ENCODE results near the gene EGR4. TPM values are rescaled to one million over a fixed set of nuclear protein-coding genes. Genes with fewer than 3 reads are reported as not detected.
A peak's percentile ranks its signal among the peaks of the same experiment; 100 is the strongest.

EGR4 gene
- total RNA-seq (not detected), polyA plus RNA-seq (under 1 TPM in 2 of 3 donors, not detected in 1; 0.05 to 0.31 TPM)
- long read RNA-seq, donor 1: 0 reads
- long read RNA-seq, donor 2: 0 reads
- long read RNA-seq, donor 3: 0 reads
- long read RNA-seq, donor 4: 0 reads
- long read RNA-seq, donor 5: 0 reads
- long read RNA-seq, donor 6: 0 reads
- long read RNA-seq, donor 7: 0 reads
- long read RNA-seq, donor 8: 0 reads
- long read RNA-seq, donor 9: 0 reads
- long read RNA-seq, donor 10: 0 reads

- Histone ChIP-seq H3K4me3 (peak within 1 kb of the TSS; percentile 41 to 60 (median 46)), H3K27me3 (peaks cover 25 to 93% (median 66%) of the 10 kb centered on the region in 3 donors), H3K36me3 (no peaks in the 10 kb centered on the region), H3K9me3 (peaks cover 0 to 6% (median 2%) of the 10 kb centered on the region in 4 donors), H3K4me1 (peaks cover 19 to 31% (median 28%) of the 10 kb centered on the region in 4 donors), H3K27ac (no peak within 1 kb of the TSS)
- intact Hi-C loops (cut with DNase I; ENCODE audit: low total_unique reads): no loop called here
- DNase-seq: peak; percentile 57 to 89
- WGBS, 5 donors: 1 to 7% (median 3%) methylated on average over 10 to 45 of the region's 45 CpGs
- no peak for TF ChIP-seq EP300 (IDR thresholded peaks at IDR 0.05)
Measured at GRCh38 chr2:73293534-73294171, at the start of gene EGR4. Gene EGR4, minus strand, starts transcription at chr2:73293548. Its CDS starts 231 bp downstream, at chr2:73293317.

- H3K4me3 ChIP-seq: no peak overlapping the region
- H3K36me3 ChIP-seq: no peaks in the 10 kb centered on the region
- H3K9me3 ChIP-seq: peaks cover 0 to under 1% (median 0%) of the 10 kb centered on the region in 4 donors
- intact Hi-C loops (cut with DNase I; ENCODE audit: low total_unique reads): no loop called here
- H3K27me3 ChIP-seq: no peaks in the 10 kb centered on the region
- no peaks in the 10 kb centered on the region for H3K4me1 ChIP-seq
- DNase-seq: no peak
- TF ChIP-seq POLR2AphosphoS5 (IDR thresholded peaks at IDR 0.05): no peak
- no peak for TF ChIP-seq POLR2A (IDR thresholded peaks at IDR 0.05)
- no peak for TF ChIP-seq EP300 (IDR thresholded peaks at IDR 0.05)
- TF ChIP-seq CTCF (IDR thresholded peaks at IDR 0.05): no peak
- WGBS, 5 donors: 61 to 71% (median 69%) methylated on average over 3 of the region's 3 CpGs
- H3K27ac ChIP-seq: no peak overlapping the region
Measured at GRCh38 chr2:73341039-73341438, 47.7 kb upstream of the EGR4 start.

- H3K27ac ChIP-seq: no peak overlapping the region
- no peak overlapping the region for H3K4me3 ChIP-seq
- H3K36me3 ChIP-seq: no peaks in the 10 kb centered on the region
- no peak for DNase-seq
- H3K4me1 ChIP-seq: no peaks in the 10 kb centered on the region
- no peaks in the 10 kb centered on the region for H3K27me3 ChIP-seq
- intact Hi-C loops (cut with DNase I; ENCODE audit: low total_unique reads): no loop called here
- H3K9me3 ChIP-seq: peaks cover 0 to 17% (median 12%) of the 10 kb centered on the region in 4 donors
- 65 to 75% (median 72%) methylated on average over 3 of the region's 3 CpGs for WGBS, 5 donors
- TF ChIP-seq POLR2A (IDR thresholded peaks at IDR 0.05) (no peak), CTCF (IDR thresholded peaks at IDR 0.05) (no peak), POLR2AphosphoS5 (IDR thresholded peaks at IDR 0.05) (no peak), EP300 (IDR thresholded peaks at IDR 0.05) (no peak)
Measured at GRCh38 chr2:73339201-73339600, 45.9 kb upstream of the EGR4 start.

- Histone ChIP-seq H3K27me3 (no peaks in the 10 kb centered on the region), H3K36me3 (no peaks in the 10 kb centered on the region), H3K4me1 (no peaks in the 10 kb centered on the region), H3K27ac (no peak overlapping the region), H3K9me3 (peaks cover 0 to 17% (median 12%) of the 10 kb centered on the region in 4 donors), H3K4me3 (no peak overlapping the region)
- DNase-seq: no peak
- 22 to 49% (median 39%) methylated on average over 3 of the region's 3 CpGs for WGBS, 5 donors
- TF ChIP-seq POLR2A (IDR thresholded peaks at IDR 0.05): no peak
- TF ChIP-seq POLR2AphosphoS5 (IDR thresholded peaks at IDR 0.05): no peak
- TF ChIP-seq EP300 (IDR thresholded peaks at IDR 0.05): no peak
- TF ChIP-seq CTCF (IDR thresholded peaks at IDR 0.05): no peak
- intact Hi-C loops (cut with DNase I; ENCODE audit: low total_unique reads): no loop called here
Measured at GRCh38 chr2:73337828-73338227, 44.5 kb upstream of the EGR4 start.

GRCh38 chr2:73334620-73335019, 41.3 kb upstream of the EGR4 start:
- H3K27me3 ChIP-seq: no peaks in the 10 kb centered on the region
- DNase-seq: no peak
- H3K4me3 ChIP-seq: no peak overlapping the region
- intact Hi-C loops (cut with DNase I; ENCODE audit: low total_unique reads): no loop called here
- H3K36me3 ChIP-seq: no peaks in the 10 kb centered on the region
- H3K27ac ChIP-seq: no peak overlapping the region
- no peak for TF ChIP-seq EP300 (IDR thresholded peaks at IDR 0.05)
- no peak for TF ChIP-seq POLR2AphosphoS5 (IDR thresholded peaks at IDR 0.05)
- no peak for TF ChIP-seq CTCF (IDR thresholded peaks at IDR 0.05)
- TF ChIP-seq POLR2A (IDR thresholded peaks at IDR 0.05): no peak
- WGBS, 5 donors: 94 to 98% (median 96%) methylated on average over 1 of the region's 1 CpG
- H3K9me3 ChIP-seq: peaks cover 0 to 17% (median 12%) of the 10 kb centered on the region in 4 donors
- no peaks in the 10 kb centered on the region for H3K4me1 ChIP-seq
